ENCODE data around the gene BCAN. TPM values are rescaled to one million over a fixed set of nuclear protein-coding genes. Genes with fewer than 3 reads are reported as not detected.

Gene BCAN
- total RNA-seq, 3 donors from 2014 or later (not counting 1 experiment from before 2014, with no cell fraction given), result 0.18 to 0.25 (median 0.19) TPM

- no peak overlapping the region for H3K27ac Mint-ChIP-seq
- no peak for TF ChIP-seq CTCF (IDR thresholded peaks at IDR 0.05)
- H3K4me3 Mint-ChIP-seq, result no peak overlapping the region
- intact Hi-C loops (cut with micrococcal nuclease), result no loop called here
- Histone ChIP-seq H3K4me1 (ENCODE audit: control insufficient read depth, insufficient read depth, low read length) (peaks cover 24% of the 10 kb centered on the region), H3K27me3 (ENCODE audit: control insufficient read depth, insufficient read depth, low read length) (peaks cover 39% of the 10 kb centered on the region), H3K36me3 (ENCODE audit: control insufficient read depth, insufficient read depth, low read length) (no peaks in the 10 kb centered on the region), H3K9me3 (ENCODE audit: control insufficient read depth, insufficient read depth, low read length) (no peaks in the 10 kb centered on the region), H3K27ac (ENCODE audit: low read length) (no peak overlapping the region), H3K4me3 (ENCODE audit: low read length) (no peak overlapping the region)
- no peaks in the 10 kb centered on the region for H3K9me3 Mint-ChIP-seq
- DNase-seq, result no peak
- WGBS (ENCODE audit: insufficient coverage), result 96% methylated on average over 1 of the region's 1 CpG
- ATAC-seq, result no peak
- H3K27me3 Mint-ChIP-seq (ENCODE audit: low read depth in 2 of 2), result peaks cover 51 to 75% of the 10 kb centered on the region in 2 donors
- H3K4me1 Mint-ChIP-seq, result peaks cover 8 to 21% of the 10 kb centered on the region in 2 donors
- no peaks in the 10 kb centered on the region for H3K36me3 Mint-ChIP-seq
These were observed 3.7 kb downstream of the BCAN start for GRCh38 chr1:156645666-156646065.

GRCh38 chr1:156646738-156647211 lies 4.9 kb downstream of the BCAN start:
- H3K9me3 Mint-ChIP-seq, result no peaks in the 10 kb centered on the region
- Histone ChIP-seq H3K27me3 (ENCODE audit: control insufficient read depth, insufficient read depth, low read length) (peaks cover 32% of the 10 kb centered on the region), H3K27ac (ENCODE audit: low read length) (no peak overlapping the region), H3K36me3 (ENCODE audit: control insufficient read depth, insufficient read depth, low read length) (no peaks in the 10 kb centered on the region), H3K4me1 (ENCODE audit: control insufficient read depth, insufficient read depth, low read length) (peaks cover 15% of the 10 kb centered on the region), H3K9me3 (ENCODE audit: control insufficient read depth, insufficient read depth, low read length) (no peaks in the 10 kb centered on the region), H3K4me3 (ENCODE audit: low read length) (no peak overlapping the region)
- 21% methylated on average over 51 of the region's 51 CpGs for WGBS (ENCODE audit: insufficient coverage)
- peaks cover 8 to 16% of the 10 kb centered on the region in 2 donors for H3K4me1 Mint-ChIP-seq
- H3K4me3 Mint-ChIP-seq, result no peak overlapping the region
- H3K36me3 Mint-ChIP-seq, result no peaks in the 10 kb centered on the region
- DNase-seq (no peak), ATAC-seq (no peak)
- no peak overlapping the region for H3K27ac Mint-ChIP-seq
- no peak for TF ChIP-seq CTCF (IDR thresholded peaks at IDR 0.05)
- H3K27me3 Mint-ChIP-seq (ENCODE audit: low read depth in 2 of 2), result peaks cover 47 to 71% of the 10 kb centered on the region in 2 donors
- intact Hi-C loops (cut with micrococcal nuclease), result no loop called here

- H3K36me3 ChIP-seq (ENCODE audit: control insufficient read depth, insufficient read depth, low read length), result no peaks in the 10 kb centered on the region
- H3K36me3 Mint-ChIP-seq, result no peaks in the 10 kb centered on the region
- peaks cover 11% of the 10 kb centered on the region for H3K4me1 ChIP-seq (ENCODE audit: control insufficient read depth, insufficient read depth, low read length)
- H3K27me3 Mint-ChIP-seq (ENCODE audit: low read depth in 2 of 2), result peaks cover 49 to 70% of the 10 kb centered on the region in 2 donors
- intact Hi-C loops (cut with micrococcal nuclease), result no loop called here
- H3K27me3 ChIP-seq (ENCODE audit: control insufficient read depth, insufficient read depth, low read length), result peaks cover 28% of the 10 kb centered on the region
- H3K27ac ChIP-seq (ENCODE audit: low read length), result no peak overlapping the region
- ATAC-seq, result no peak
- H3K27ac Mint-ChIP-seq, result no peak overlapping the region
- TF ChIP-seq CTCF (IDR thresholded peaks at IDR 0.05), result no peak
- no peak for DNase-seq
- H3K4me3 ChIP-seq (ENCODE audit: low read length), result no peak overlapping the region
- H3K4me3 Mint-ChIP-seq, result no peak overlapping the region
- H3K9me3 ChIP-seq (ENCODE audit: control insufficient read depth, insufficient read depth, low read length), result no peaks in the 10 kb centered on the region
- H3K4me1 Mint-ChIP-seq, result peaks cover 8 to 13% of the 10 kb centered on the region in 2 donors
- 77% methylated on average over 10 of the region's 10 CpGs for WGBS (ENCODE audit: insufficient coverage)
- no peaks in the 10 kb centered on the region for H3K9me3 Mint-ChIP-seq
These were observed 5.4 kb downstream of the BCAN start for GRCh38 chr1:156647351-156647750.

- H3K4me3 Mint-ChIP-seq, result no peak overlapping the region
- no peak overlapping the region for H3K27ac ChIP-seq (ENCODE audit: low read length)
- peaks cover 25% of the 10 kb centered on the region for H3K27me3 ChIP-seq (ENCODE audit: control insufficient read depth, insufficient read depth, low read length)
- H3K9me3 Mint-ChIP-seq, result no peaks in the 10 kb centered on the region
- peaks cover 4 to 5% of the 10 kb centered on the region in 2 donors for H3K4me1 Mint-ChIP-seq
- no peaks in the 10 kb centered on the region for H3K36me3 ChIP-seq (ENCODE audit: control insufficient read depth, insufficient read depth, low read length)
- intact Hi-C loops (cut with micrococcal nuclease), result no loop called here
- H3K27me3 Mint-ChIP-seq (ENCODE audit: low read depth in 2 of 2), result peaks cover 51 to 68% of the 10 kb centered on the region in 2 donors
- H3K9me3 ChIP-seq (ENCODE audit: control insufficient read depth, insufficient read depth, low read length), result no peaks in the 10 kb centered on the region
- WGBS (ENCODE audit: insufficient coverage), result 77% methylated on average over 10 of the region's 10 CpGs
- H3K4me1 ChIP-seq (ENCODE audit: control insufficient read depth, insufficient read depth, low read length), result peaks cover 5% of the 10 kb centered on the region
- TF ChIP-seq CTCF (IDR thresholded peaks at IDR 0.05), result no peak
- H3K36me3 Mint-ChIP-seq, result no peaks in the 10 kb centered on the region
- no peak overlapping the region for H3K4me3 ChIP-seq (ENCODE audit: low read length)
- H3K27ac Mint-ChIP-seq, result no peak overlapping the region
- DNase-seq (no peak), ATAC-seq (no peak)
These were observed 6.6 kb downstream of the BCAN start for GRCh38 chr1:156648496-156648895.

Measured in natural killer cell (primary cell).